ENCODE data around the gene AKR7A3.
"Not testable (repeated sequence)": the region's sequence is repeated elsewhere in the genome, so short reads cannot be mapped to it uniquely, and the experiment has no call there.

AKR7A3 gene

DNA sequence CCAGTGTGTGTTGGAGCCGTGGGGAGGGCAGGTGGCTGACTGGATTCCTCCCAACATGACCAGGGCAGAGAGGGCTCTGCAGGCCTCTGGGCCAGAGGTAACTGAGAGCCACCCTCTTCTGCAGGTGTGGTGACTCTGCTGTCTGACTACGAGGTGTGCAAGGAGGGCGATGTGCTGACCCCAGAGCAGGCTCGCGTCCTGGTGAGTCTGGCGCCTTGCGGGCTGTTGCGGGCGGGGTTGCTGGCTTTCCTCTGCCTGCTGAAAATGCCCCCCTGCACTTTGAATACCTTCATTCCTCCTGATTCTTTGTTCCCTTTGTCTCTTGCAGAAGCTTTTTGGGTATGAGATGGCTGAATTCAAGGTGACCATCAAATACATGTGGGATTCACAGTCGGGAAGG lies 30.2 kb downstream of the AKR7A3 start:
- no peak overlapping the region for H3K27ac ChIP-seq
- no peak for DNase-seq (ENCODE audit: low read depth, low spot score)

DNA sequence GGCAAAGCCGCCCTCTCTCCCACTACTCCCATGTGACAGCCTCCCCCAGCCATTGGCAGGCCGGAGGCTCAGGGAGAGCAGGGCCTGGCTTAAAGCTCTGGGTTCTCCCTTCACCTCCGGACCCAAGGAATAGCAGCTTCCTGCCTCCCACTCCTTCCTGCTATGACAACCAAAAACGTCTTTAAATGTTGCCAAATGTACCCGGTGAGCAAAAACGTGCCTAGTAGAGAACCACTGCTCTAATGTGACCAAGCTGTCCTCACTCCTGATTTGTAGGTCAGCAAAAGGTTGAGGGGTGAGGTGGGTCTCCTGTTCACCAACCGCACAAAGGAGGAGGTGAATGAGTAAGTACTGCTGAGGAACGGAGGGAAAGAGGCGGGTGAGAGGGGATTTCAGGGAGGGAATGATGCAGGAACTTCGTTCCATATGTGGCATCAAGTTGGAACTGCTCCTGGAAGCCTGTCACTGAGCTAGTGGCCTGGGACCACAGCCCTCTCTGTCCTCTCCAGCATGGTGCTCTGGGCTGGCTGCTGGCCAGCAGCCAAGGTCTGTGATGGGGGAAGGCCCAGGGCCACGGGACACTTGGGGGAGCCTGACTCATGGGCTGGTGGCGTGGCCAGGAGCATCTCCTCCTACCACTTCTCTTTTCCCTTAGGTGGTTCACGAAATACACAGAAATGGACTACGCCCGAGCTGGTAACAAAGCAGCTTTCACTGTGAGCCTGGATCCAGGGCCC lies 31.2 kb downstream of the AKR7A3 start:
- no peak overlapping the region for H3K27ac ChIP-seq
- no peak for DNase-seq (ENCODE audit: low read depth, low spot score)

DNA sequence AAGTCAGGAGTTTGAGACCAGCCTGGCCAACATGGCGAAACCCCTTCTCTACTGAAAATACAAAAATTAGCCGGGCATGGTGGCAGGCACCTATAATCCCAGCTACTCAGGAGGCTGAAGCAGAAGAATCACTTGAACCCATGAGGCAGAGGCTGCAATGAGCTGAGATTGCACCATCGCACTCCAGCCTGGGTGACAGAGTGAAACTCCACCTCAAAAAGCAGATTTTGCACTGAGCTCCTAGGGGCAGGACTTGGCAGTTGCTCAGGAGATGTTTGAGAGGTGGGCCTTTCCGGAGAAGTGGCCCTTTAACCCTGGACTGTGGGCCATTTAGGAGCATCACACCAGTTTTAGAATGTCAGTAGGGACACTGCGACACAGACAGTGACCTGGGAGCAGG lies 32.3 kb downstream of the AKR7A3 start:
- not testable (repeated sequence) for DNase-seq (ENCODE audit: low read depth, low spot score); H3K27ac ChIP-seq

DNA sequence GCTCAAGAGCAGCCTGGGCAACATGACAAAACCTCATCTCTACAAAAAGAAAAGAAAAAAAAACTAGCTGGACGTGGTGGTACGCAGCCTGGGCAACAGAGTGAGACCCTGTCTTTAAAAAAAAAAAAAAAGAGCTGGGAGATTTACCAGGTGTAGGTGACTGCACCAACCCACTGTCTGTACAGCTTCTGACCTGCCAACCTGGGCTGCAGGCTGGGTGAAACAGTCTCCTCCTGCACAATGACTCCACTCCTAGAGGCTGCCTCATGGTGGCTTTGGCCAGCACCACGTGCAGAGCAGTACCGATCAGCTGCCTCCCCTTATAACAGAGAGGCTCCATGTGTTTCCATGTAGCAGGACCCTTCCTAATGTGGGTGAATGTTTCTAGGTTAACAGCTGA lies 33.3 kb downstream of the AKR7A3 start:
- no peak overlapping the region for H3K27ac ChIP-seq
- DNase-seq (ENCODE audit: low read depth, low spot score) = no peak

DNA sequence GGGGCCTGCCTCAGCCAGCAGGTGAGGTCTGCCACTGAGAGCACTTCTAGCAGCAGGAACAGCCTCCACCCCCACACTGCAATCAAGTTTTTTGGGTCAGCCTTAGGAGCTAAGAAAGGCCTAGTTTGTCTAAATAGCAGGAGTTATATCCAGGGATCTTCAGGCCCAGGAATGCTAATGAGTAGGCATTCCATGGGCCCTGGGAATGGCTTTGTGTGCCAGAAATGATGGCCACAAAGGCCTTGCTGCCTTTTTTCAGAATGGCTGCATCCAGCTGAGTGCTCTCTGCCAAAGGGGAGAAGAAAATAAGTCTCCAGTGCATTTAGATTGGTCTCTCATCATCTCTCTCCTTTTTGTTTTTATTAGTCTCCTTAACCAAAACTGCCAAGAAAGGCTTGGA lies 34.2 kb downstream of the AKR7A3 start:
- H3K27ac ChIP-seq = no peak overlapping the region
- DNase-seq (ENCODE audit: low read depth, low spot score) = no peak

DNA sequence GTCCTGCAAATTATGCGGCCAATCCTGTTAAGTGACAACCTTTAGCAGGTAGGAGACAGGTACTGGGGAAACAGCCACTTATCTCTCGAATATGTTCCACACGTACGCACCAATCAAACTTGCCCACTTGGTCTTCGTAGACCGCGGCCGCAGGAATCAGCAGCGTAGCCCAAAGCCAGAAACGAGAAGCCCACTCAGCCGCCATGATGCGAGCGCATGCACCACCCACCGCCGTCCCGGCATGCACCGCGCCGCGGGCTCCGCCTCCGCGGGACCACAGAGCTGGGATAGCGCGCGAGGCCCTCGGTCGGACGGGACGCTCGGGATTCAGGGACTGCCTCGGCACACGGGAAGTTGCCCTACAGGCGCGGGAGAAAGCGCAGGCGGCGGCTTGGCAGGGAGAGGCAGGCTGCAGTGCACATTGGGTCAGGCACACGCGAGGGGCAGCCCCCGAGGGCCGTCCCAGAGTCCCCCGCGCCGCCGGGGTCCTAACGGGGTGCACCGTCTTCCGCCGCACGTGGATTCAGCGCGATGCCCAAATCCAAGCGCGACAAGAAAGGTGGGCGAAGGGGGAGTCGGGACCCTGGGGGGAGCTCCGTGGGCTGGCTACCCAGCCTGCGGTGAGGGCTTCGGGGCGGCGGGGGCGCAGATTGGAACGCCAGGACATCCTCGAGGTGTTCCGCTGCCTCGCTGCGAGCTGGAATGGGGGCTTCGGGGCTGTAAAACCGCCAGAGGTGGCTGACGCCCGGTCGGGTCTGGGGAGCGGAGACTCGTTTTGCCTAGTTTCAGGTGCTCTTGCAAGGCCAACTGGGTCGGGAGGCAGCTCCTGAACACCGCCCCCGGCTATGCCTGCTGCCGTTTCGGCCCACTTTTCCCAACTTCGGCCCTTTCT lies 37.0 kb downstream of the AKR7A3 start, which contains the start of the genes EMC1 and MRTO4:
TSS of gene EMC1 (minus strand) at position 220 of the 892 bp plus-strand sequence. CDS start at position 205, 15 bp downstream.
TSS of gene MRTO4 (plus strand) at position 501 of the 892 bp plus-strand sequence. CDS start at position 532, 31 bp downstream.
- peak; percentile 39 for DNase-seq (ENCODE audit: low read depth, low spot score)
- peak within 1 kb of the TSS; percentile 89 for H3K27ac ChIP-seq

DNA sequence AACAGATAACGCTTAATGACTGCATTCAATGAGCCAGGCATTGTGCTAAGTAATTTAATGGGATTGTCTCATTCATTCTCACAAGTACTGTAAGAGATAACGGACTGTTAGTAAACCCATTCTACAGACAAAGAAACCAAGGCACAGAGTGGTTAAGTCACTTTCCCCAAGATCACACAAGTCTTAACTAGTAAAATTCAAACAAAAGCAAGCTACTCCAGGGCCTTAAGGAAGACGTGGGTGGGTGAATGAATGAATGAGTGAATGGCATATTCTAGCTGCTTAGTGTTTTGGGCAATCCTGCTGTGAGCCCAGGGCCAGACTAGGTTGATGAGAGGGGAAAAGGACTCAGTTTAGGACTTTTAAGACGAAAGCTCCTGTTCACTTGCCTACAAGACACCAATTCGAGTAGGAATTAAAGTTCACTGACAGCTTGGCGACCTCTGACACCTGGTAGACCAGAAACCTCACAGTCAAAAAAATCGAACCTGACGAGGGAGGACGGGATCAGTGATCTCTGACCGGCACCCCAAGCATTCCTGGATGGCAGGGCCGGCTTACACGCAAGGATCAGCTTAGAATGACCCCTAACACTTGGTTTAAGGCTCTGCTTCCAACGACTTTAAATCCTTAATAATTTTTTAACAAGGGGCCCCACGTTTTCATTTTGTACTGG lies 37.8 kb downstream of the AKR7A3 start:
- peak overlapping the region; percentile 89 for H3K27ac ChIP-seq
- DNase-seq (ENCODE audit: low read depth, low spot score) = no peak

DNA sequence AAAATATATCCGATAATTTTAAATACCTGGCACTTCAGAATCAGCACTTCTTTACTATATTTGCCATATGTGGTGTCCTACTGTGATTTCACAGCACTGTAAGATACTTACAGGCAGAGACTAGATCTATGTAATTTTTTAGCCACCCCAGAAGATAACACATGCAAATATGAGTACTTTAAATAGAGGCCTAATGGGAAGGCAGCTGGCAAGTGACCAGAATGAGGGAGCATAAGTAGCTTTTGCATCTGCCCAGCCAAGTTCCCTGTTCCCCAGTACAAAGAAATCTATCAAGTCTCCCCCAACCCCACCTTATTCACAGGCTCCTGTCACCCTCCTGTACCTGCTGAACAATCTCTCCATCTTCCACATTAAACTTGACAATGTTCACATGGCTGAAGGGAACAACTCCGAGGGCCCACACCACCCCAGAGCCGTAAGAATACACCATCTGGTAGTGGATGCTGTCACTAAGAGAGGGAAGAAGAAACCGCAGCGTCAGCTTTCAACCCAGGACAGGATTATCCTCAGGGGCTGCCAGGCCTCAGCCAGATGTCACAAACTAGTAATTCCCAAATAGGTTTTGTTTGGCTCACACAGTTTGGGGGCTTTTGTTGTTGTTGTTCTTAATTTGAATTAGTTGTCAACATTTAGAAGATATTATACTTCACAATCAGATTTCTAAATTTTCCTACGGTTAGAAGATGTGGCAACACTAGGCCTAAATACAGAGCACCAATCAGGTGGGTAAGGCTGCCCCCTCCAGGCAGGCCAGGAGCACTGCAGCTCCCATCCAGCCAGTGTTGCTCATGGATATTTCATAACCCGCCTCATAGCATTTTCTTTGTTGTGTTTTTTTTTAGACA lies 47.7 kb downstream of the AKR7A3 start:
- DNase-seq (ENCODE audit: low read depth, low spot score) = peak; percentile 12
- H3K27ac ChIP-seq = no peak overlapping the region

DNA sequence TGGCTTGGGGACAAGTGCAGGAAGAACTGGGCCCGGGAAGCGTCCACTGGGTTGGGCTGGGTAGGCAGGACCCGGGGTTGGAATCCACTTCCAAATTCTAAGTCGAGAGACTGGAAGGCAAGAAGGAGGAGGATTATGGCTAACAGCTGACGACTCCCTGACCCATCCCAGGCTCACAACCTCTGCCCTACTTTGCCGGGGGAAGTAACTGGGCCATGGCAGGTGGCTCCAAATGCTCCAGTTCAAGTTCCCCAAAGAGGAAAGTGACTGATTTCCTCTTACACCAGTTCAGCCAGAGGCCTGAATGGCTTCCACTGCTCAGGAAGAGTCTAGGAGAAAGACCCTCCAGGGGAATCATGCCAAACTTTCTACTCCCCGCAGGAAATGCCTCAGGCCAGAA lies 48.7 kb downstream of the AKR7A3 start:
- DNase-seq (ENCODE audit: low read depth, low spot score) = no peak
- H3K27ac ChIP-seq = no peak overlapping the region

DNA sequence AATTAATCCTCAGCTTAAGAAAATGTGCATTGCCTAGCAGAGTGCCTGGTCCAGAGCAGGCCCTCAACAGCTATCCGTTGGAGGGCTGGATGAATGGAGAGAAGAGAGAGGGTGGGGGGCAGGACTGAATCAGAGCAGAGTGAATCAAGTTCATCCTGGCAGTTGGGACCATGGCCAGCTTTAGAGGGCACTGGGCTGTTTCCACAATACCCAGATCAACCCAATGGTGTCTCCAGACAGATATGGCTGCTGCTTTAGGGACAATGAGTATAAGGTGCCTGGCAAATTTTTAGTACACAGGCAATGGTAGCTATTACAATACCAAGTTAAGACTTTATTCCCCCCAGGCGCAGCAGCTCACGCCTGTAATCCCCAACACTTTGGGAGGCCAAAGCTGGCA lies 54.3 kb downstream of the AKR7A3 start:
- H3K27ac ChIP-seq = no peak overlapping the region
- no peak for DNase-seq (ENCODE audit: low read depth, low spot score)

Data from epithelial cell of prostate (primary cell).